NCI-H2081 treated with DMSO at 0.1 percent for 48 hours (cell line): ENCODE measurements around the gene ACSL4.
"Not testable (repeated sequence)": the region's sequence is repeated elsewhere in the genome, so short reads cannot be mapped to it uniquely, and the experiment has no call there.

ENCODE experiments used
- DNase-seq: peaks from one replicate; lab custom pipeline; 2025; lab: John Stamatoyannopoulos, UW

The ACSL4 gene

DNA sequence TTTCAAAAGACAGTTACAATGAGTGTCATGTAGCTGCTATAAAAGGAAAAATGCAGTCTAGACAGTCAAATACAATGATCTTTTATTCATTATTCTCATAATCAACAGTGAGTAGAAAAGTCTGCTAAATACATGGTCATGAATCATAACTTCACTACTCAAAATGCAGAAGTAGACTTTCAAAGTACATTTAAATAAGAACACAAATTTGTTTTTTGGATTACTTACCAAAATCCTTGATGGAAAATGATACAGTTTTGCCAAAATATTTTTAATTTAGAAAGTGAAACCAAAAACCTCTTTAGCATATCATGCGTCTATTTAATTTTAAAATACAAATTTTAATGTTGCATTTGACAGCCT, 4.9 kb downstream of the ACSL4 start:
- DNase-seq = no peak

DNA sequence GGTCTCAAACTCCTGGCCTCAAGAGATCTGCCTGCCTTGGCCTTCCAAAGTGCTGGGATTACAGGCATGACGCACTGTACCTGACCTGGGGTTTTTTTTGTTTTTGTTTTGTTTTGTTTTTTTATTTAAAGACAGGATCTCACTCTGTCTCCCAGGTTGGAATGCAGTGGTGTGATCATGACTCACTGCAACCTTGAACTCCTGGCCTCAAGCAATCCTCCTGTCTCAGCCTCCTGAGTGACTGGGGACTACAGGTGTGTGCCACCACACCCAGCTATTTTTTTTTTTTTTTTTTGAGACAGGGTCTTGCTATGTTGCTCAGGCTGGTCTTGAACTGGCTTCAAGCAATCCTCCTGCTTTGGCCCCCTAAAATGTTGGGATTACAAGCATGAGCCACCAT, 8.1 kb downstream of the ACSL4 start:
- not testable (repeated sequence) for DNase-seq

DNA sequence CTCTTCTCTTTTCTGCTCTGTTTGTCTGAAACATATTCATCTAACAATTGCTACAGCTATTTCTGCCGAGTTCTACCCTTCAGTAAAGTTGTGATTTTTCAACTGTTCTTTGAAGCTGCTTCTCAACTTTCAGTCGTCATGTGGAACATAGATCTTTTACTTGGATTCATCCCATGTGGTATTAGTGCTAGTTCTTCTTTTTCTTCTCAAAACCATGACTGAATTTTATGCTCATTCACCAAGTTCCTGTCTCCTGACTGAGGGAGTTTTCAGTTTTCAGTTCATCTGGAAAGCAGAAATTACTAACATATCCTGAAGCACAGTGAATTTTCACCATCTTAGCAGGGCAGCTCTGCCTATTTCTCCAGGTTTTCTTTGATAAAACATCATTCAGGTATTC, 12.1 kb downstream of the ACSL4 start:
- DNase-seq = no peak

GRCh38 chrX:109719264-109719663, 13.8 kb downstream of the ACSL4 start:
- DNase-seq = no peak

DNA sequence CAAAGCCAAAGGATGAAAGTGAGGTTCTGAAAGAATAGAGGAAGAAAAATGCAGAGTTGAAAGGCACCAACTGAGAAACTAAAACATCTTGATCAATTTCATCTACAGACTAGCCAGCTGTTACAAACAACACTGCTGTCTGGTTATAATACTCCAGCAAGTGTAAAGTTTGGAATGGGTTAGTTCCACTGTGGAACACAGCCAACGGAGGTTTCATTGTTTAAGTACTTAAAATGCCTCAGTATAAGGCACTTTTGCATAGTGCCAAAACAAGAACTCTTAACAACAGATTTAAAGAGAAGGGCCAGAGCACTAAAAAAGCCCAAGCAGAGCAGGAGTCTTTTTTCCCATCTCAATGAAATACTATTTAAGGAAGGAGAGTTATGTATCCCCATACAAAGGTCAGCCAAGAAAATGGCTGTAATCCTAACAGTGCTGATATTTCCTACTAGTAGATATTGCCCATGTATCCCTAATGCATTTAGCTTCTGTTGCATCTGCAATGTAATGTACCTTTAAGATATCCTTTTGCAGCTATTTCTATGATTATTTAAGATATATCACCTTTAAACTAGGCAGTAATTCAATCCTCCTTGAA, 16.5 kb downstream of the ACSL4 start:
- no peak for DNase-seq

DNA sequence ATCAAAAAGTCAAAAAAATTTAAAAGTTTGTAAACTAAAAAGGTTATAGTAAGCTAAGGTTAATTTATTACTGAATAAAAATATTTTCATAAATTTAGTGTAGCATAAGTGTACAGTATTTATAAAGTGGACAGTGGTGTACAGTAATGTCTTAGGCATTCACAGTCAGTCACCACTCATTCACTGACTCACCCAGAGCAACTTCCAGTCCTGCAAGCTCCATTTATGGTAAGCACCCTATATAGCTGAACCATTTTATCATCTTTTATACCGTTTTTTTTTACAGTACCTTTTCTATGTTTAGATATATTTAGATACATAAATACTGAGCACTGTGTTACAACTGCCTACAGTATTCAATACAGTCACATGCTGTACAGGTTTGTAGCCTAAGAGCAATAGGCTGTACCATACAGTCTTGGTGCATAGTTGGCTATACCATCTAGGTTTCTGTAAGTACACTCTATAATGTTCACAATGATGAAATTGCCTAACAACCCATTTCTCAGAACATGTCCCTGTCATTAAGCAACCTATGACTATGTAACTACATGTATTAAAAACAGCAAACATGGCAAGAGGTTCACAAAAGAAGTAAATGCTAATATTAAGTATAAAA, 18.6 kb downstream of the ACSL4 start:
- DNase-seq = no peak

- no peak for DNase-seq
These were observed 22.9 kb downstream of the ACSL4 start for GRCh38 chrX:109710181-109710580.

DNA sequence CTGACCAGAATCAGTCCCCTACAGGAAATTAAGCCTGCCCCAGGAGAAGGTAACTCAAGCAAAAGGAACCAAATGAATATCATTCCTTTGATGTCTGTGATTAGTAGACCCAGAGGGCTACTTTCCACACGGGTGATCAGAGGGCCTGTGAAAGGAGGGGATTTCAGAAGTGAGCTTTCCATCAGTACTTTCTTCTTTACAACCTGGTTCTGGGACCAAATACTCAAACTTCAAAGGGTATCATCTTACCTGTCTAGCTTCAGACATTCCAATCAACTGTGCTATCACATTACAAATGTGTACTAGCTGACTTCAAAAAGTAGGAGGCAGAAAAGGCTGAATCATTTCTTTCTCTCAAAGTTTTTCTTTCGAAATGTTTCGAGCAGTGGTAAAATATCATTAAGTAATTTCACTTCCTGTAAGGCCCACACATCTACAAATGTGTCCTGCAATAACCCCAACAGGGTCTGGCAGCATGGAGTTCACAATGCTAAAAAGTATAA, 23.9 kb downstream of the ACSL4 start:
- DNase-seq = no peak

- no peak for DNase-seq
These were observed 25.3 kb downstream of the ACSL4 start for GRCh38 chrX:109707720-109708119.

GRCh38 chrX:109707319-109707718, 25.7 kb downstream of the ACSL4 start:
- no peak for DNase-seq

GRCh38 chrX:109704563-109704962, 28.5 kb downstream of the ACSL4 start:
- DNase-seq = no peak

GRCh38 chrX:109697855-109698254, 35.2 kb downstream of the ACSL4 start:
- DNase-seq = no peak

- no peak for DNase-seq
These were observed 36.8 kb downstream of the ACSL4 start for GRCh38 chrX:109696146-109696740.

DNA sequence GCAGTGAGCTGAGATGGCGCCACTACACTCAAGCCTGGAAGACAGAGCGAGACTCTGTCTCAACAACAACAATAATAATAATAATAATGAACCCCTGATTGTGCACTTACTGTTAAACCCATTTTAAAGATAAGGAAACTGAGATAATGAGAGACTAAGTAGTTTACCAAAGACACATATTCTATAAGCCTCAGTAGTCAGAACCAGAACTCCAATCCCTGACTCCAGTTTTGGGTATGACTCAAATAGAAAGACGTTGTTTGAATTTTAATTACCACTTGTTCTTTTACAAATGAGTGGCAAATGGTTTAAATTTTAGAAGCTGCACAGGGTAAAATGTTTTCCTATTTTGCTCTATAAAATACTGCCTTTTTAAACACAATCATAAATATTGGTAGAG, 37.4 kb downstream of the ACSL4 start:
- DNase-seq = no peak

- DNase-seq = no peak
These were observed 41.3 kb downstream of the ACSL4 start for GRCh38 chrX:109691752-109692151.

DNA sequence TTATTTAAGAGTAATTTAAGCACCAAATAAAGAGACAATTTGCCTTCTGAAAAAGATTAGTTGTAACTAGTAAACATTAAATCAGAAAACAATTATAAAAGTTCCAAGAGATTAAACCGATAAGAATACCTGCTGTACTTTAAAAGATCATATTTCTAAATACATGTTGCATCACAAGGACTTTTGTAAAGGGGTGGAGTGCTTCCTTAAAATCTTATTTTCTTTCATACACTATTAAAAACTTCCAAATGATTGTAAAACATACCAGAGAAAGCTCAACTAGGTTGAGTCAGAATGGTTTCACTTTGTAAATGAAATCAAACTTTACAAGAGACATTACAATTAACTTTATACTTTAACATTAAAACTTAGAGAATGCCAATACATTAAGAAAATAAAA, 41.8 kb downstream of the ACSL4 start:
- DNase-seq = no peak

- no peak for DNase-seq
These were observed 45.2 kb downstream of the ACSL4 start for GRCh38 chrX:109687903-109688302.

- DNase-seq = no peak
These were observed 47.4 kb downstream of the ACSL4 start for GRCh38 chrX:109685656-109686078.

DNA sequence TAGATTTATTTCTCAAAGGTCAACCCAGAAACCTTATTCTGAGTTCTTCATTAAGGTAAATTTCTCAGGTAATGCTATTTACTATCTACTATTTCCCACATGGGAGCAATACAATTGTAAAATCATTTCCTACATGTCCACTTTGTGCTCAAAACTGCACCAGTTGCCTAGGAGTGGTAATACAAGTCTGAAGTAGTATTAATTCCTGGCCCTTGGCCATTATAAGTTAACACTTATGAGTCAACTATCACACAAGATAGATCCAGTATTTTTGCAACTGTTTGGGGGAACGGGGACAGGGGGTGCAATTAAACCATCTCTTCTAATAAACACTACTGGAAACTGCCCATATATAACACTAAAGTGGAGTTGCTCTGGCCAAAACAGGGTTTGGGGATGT, 48.9 kb downstream of the ACSL4 start:
- DNase-seq = no peak

GRCh38 chrX:109681475-109682081, 51.5 kb downstream of the ACSL4 start:
- no peak for DNase-seq

DNA sequence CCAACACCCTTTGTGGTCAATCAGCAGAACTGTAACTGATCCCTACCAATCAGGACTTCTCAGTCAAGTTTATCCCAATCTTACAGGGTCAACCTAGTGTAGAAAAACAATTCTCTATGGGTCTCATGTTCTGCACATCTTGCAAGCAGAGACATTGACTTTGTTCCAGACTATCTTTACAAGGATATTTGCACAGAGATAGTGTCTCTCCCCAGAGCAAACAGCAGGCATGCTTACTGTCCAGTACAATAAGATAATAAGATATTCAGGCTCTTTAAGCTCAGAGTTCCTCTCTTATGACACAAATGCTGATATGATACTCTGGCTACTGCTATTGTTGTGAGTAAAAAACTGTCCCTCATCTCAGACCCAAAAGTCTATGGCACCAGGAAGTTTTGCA, 53.2 kb downstream of the ACSL4 start:
- DNase-seq = no peak

- DNase-seq = no peak
These were observed 60.8 kb downstream of the ACSL4 start for GRCh38 chrX:109672239-109672638.

- not testable (repeated sequence) for DNase-seq
These were observed 61.9 kb downstream of the ACSL4 start for GRCh38 chrX:109671170-109671569.
